COLO829 (cell line): ENCODE results near the gene ZCCHC13.
"Not testable (repeated sequence)": the region's sequence is repeated elsewhere in the genome, so short reads cannot be mapped to it uniquely, and the experiment has no call there.

Experiments
- DNase-seq: peaks from one replicate; pipeline ENCODE4 v3.0.0; 2012; ENCODE audit warnings: low spot score

ZCCHC13 gene

GRCh38 chrX:74304016-74304415 is at the start of gene ZCCHC13:
ZCCHC13 (plus strand) TSS chrX:74304180; CDS start chrX:74304267, 87 bp downstream.
- no peak for DNase-seq

DNA sequence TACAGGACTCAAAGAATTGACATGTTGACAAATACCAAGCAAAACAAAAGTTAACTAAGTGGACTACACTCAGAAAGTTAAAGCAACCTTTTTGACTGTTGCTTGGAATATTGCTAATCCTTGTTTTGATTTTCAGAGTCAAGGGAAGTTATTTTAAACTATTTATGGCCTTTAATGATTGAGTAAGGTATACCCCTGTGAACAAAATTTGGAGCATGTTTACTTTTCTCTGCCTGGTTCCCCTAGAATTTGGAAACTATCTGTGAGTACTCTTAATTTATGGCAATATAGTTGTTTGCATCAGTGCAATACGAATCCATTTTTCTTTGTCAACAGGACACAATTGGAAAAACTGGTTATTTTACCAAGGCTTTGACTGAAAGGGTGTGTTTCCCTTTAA is 45.9 kb upstream of the ZCCHC13 start:
- DNase-seq = not testable (repeated sequence)

- DNase-seq = no peak
Observed at GRCh38 chrX:74259885-74260491, 44.0 kb upstream of the ZCCHC13 start.

GRCh38 chrX:74262452-74263209 is 41.3 kb upstream of the ZCCHC13 start:
- DNase-seq = no peak

DNA sequence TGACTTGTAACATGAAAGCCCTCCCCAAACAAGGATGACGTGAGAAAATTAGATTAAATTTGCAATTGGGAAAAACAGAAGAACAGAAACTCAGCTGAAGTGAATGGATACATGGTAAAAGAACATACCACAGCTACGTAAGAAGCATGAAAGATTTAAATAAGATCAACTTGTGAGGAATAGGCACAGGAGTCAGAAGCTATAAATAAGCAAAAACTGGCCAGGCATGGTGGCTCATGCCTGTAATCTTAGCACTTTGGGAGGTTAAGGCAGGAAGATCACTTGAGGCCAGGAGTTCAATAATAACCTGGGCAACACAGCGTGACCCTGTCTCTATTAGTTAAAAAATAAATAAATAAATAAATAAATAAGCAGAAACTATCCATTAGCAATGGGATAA is 33.6 kb upstream of the ZCCHC13 start:
- no peak for DNase-seq

GRCh38 chrX:74272230-74272629 is 31.8 kb upstream of the ZCCHC13 start:
- no peak for DNase-seq

DNA sequence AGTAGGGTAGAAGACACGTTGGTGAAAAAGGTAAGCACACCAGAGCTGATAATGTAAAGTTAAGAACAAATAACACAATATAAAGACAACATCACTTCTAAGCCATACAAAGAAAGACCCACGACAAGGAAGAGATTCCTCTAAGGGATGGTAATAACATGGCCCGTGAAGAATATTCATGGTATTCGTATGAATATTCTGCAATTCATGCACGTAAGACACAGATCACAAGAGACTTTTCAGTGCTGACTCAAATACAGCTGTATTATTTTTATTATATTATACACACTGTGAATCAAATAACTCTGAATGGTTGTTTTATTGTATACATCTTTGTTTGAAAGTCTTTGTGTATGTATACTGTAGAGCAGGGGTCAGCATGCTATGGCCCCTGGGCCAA is 29.5 kb upstream of the ZCCHC13 start:
- DNase-seq = no peak

GRCh38 chrX:74277320-74277719 is 26.7 kb upstream of the ZCCHC13 start:
- DNase-seq = no peak

GRCh38 chrX:74277846-74278245 is 26.1 kb upstream of the ZCCHC13 start:
- no peak for DNase-seq

DNA sequence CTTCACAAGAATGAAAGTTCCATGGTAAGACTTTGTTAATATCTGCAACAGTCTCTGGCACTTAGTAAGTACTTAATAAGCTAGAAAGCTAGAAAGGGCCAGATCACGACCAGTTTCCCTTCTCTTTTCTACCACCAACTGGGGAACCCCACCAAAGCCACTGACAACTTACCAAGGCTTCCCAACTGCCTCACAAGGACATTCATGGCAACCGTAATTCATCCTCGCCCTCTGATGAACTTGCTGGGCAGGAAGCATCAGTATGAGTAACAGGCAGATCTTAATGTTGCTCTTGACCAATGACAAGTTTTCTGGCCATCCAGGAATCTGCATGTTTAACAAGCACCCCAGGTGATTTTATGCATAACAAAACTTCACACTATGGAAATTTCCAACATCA is 23.2 kb upstream of the ZCCHC13 start:
- DNase-seq = no peak

GRCh38 chrX:74284391-74284952 is 19.5 kb upstream of the ZCCHC13 start:
- no peak for DNase-seq

GRCh38 chrX:74286950-74287740 is 16.8 kb upstream of the ZCCHC13 start:
- DNase-seq = peak; percentile 9

DNA sequence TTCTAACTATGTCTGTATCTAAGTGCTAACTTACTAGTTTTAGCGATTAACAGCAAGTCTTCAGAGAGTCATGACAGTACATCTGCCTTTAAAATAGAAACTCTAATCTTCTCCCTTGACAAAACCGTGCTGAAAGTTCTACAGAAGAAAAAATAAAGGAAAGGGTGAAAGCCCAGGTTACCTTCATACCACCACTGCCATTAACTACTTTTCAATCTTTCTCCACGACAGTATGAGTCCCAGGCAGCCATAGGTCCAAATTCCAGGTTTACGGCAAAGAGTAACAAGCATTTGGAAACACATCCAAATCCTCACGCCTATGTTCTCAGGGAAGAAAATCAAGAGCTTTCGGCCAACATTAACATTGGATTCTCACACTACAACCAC is 12.4 kb upstream of the ZCCHC13 start:
- DNase-seq = peak; percentile 2

DNA sequence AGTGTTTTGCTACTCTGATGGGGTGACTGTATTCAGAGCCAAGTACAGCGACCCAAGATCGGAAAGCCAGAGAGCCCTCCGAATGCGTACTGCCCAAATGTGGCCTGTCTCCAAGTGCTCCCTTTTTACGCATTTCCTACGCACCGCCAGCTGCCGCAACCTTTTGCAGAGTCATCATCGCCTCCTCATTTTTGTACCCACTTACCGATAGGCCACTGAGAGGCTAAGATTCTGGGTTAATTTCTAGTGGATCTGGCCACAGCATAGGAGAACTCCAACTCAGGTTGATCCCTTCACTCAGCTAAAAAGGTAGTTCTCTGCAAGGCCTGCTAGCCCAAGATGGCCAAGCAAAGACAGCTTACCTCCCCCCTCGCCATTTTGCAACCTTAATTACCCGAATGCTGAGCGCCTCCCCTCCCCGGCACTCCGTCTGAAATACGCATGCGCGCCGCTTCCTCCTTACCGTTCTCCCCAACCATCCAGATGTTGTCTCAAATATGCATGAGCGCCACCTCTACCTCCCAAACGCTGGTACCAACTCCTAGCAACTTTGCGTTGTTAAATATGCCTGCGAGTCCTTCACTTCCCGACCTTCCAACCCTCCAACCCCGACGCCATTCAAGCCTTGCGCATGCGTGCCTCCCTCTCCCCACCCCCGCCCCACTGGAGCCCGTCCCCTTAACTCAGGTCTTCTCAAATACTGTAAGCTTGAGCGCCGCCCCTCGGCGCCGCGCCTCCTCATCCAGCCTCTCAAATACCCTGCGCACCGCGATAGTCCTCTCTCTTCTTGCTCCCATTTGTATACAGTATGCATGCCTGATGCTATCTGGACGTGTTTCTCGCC is 11.8 kb upstream of the ZCCHC13 start:
- DNase-seq = peak; percentile 88

DNA sequence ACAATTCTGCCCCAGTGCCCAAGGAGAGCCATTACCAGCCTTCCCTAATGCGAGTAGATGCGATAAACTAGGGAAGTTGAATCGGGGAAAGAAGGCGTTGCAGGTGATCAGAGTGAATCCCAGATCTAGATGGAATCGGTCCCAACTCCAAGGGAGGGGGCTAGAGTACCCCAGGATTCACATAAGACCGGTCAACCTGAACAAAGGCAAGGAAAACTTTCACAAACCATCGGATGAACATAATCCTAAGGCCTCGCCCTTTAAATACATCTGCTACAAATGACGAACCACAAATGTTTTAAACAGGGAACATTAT is 11.2 kb upstream of the ZCCHC13 start:
- no peak for DNase-seq

DNA sequence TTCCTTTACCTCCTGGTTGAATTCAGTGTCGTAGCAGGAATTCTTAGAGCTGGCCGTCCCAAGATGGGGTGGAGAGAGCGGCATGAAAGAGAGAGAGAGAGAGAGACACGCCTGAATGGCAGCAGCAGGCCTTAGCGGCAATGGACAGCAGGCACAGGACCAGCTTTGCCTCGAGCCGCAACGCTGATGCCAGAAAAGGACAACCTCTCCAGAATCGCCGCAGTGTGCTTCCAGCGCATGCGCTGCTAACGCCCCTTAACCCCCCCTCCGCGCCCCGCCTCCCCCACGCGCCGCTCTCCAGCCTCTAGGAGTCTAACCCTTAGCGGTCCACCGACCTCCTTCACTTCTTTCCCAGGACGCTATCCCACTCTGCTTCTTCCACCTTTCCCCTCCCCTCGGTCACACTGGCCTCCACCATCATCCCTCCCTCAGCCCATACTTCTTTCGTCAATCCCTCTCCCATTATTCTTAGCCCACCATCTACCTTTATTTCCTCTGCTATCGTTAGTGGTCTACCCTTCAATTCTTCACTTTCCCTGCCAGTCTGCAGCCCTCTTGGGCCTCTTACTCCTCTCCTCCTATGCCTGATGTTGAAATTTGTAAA is 10.5 kb upstream of the ZCCHC13 start:
- peak; percentile 88 for DNase-seq

- DNase-seq = no peak
Observed at GRCh38 chrX:74295101-74295500, 8.9 kb upstream of the ZCCHC13 start.

GRCh38 chrX:74297766-74298165 is 6.2 kb upstream of the ZCCHC13 start:
- DNase-seq = no peak

DNA sequence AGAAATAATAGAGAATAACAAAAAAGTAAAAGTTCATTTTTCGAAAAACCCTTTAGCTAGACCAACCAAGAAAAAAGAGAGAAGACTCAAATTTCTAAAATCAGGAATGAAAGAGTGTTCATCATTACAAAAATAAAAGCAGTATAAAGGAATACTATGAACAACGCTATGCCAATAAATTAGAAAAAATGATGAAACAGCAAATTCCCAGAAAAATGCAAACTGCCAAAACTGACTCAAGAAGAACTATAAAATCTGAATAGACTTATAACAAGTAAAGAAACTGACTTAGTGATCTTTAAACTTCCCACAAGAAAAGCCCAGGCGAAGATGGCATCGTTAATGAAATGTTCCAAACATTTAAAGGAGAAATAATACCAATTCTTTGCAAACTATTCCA is 3.1 kb upstream of the ZCCHC13 start:
- DNase-seq = no peak

- DNase-seq = no peak
Observed at GRCh38 chrX:74318672-74319071, 14.7 kb downstream of the ZCCHC13 start.

- not testable (repeated sequence) for DNase-seq
Observed at GRCh38 chrX:74319321-74319720, 15.3 kb downstream of the ZCCHC13 start.

DNA sequence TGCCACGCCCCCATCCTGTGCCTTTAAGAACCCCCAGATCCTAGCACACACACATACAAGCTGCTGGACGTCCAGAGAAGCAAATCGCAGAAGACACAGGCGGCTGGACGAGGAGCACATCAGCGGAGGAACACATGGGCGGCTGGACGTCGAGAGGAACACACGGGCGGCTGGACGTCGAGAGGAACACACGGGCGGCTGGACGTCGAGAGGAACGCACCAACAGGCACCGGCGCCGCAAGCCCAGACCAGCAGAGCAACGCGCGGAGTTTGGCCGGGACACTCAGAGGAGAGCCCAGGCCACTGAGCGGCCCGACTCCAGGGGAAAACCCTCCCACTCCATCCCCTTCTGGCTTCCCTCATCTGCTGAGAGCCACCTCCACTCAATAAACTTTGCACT is 17.2 kb downstream of the ZCCHC13 start:
- no peak for DNase-seq
